Right ventricle myocardium inferior (tissue), 1 donor: Measurements from ENCODE around the gene HOXC5. TPM values are rescaled to one million over a fixed set of nuclear protein-coding genes. Genes with fewer than 3 reads are reported as not detected.

Source experiments
- ATAC-seq: fragments of 200-7000 bp; cut with Tn5 transposase; one replicate; pipeline ENCODE4 v1.9.1; 2020; ENCODE audit warnings: mild to moderate bottlenecking, moderate library complexity
- DNase-seq: peaks from one replicate; pipeline ENCODE4 v3.0.0; 2021; ENCODE audit errors: missing footprints
- intact Hi-C: fragments of 100-400 bp; cut with DNase I; formaldehyde crosslinking; loops from one replicate; pipeline ENCODE4 v1.11.0; 2022
- long read RNA-seq: library from polyadenylated mRNA; unstranded; transcript quantifications from one replicate; pipeline ENCODE4 v2.0.0, GENCODE V29; 2021
- total RNA-seq: library from RNA; stranded (reverse); fragmentation: NEBNext Ultra II Directional; extraction: Animal tissue kit (Norgen Biotek cat#: 25700); gene quantifications from one replicate; pipeline ENCODE4 v1.2.1, GENCODE V29; 2021
- donor health status: DM: no; HTN: yes; CAD: no; lungs with severe emphysema.

The HOXC5 gene
- total RNA-seq = not detected
- long read RNA-seq = 0 reads

- ATAC-seq = no peak
- DNase-seq = peak; percentile 73
- intact Hi-C loops = no loop called here
These were observed at the start of gene HOXC5 for GRCh38 chr12:54032627-54033100. Gene HOXC5 (plus strand): TSS chr12:54033050. CDS start chr12:54033123, 73 bp downstream.

GRCh38 chr12:53983568-53983949, 49.3 kb upstream of the HOXC5 start:
- DNase-seq (no peak), ATAC-seq (no peak)

GRCh38 chr12:53983950-53984572, 48.8 kb upstream of the HOXC5 start:
- intact Hi-C loops = no loop called here
- DNase-seq (no peak), ATAC-seq (no peak)

More at GRCh38 chr12:53983568-53983949, 49.3 kb upstream of the HOXC5 start:
- intact Hi-C loops = no loop called here

GRCh38 chr12:53984901-53985691, 47.8 kb upstream of the HOXC5 start, which contains the start of gene HOXC10:
Gene HOXC10 (plus strand): TSS chr12:53985146. CDS start chr12:53985260, 114 bp downstream.
- peak; percentile 88 for DNase-seq
- intact Hi-C loops = no loop called here
- ATAC-seq = no peak

- DNase-seq = no peak
- no peak for ATAC-seq
- intact Hi-C loops = no loop called here
These were observed 47.2 kb upstream of the HOXC5 start for GRCh38 chr12:53985692-53985993.

- DNase-seq = no peak
- no peak for ATAC-seq
These were observed 46.7 kb upstream of the HOXC5 start for GRCh38 chr12:53985994-53986685.

GRCh38 chr12:53986686-53987483, 46.0 kb upstream of the HOXC5 start:
- no peak for ATAC-seq
- intact Hi-C loops = no loop called here
- DNase-seq = no peak

More at GRCh38 chr12:53985994-53986685, 46.7 kb upstream of the HOXC5 start:
- intact Hi-C loops = no loop called here

GRCh38 chr12:53987787-53988230, 45.0 kb upstream of the HOXC5 start:
- intact Hi-C loops = no loop called here
- no peak for ATAC-seq
- DNase-seq = no peak

GRCh38 chr12:53988541-53989226, 44.2 kb upstream of the HOXC5 start:
- ATAC-seq = no peak
- intact Hi-C loops = no loop called here

GRCh38 chr12:53989227-53990113, 43.4 kb upstream of the HOXC5 start:
- ATAC-seq = no peak
- intact Hi-C loops = no loop called here
- DNase-seq = no peak

More at GRCh38 chr12:53988541-53989226, 44.2 kb upstream of the HOXC5 start:
- DNase-seq = no peak

- intact Hi-C loops = no loop called here
- ATAC-seq = no peak
- DNase-seq = no peak
These were observed 42.4 kb upstream of the HOXC5 start for GRCh38 chr12:53990311-53991076.

GRCh38 chr12:53991077-53991460, 41.8 kb upstream of the HOXC5 start:
- ATAC-seq = no peak
- intact Hi-C loops = no loop called here
- DNase-seq = no peak

- intact Hi-C loops = no loop called here
- DNase-seq (peak; percentile 21), ATAC-seq (no peak)
These were observed 40.4 kb upstream of the HOXC5 start for GRCh38 chr12:53992377-53992889.

GRCh38 chr12:53993162-53994008, 39.5 kb upstream of the HOXC5 start:
- no peak for ATAC-seq
- intact Hi-C loops = no loop called here
- peak; percentile 13 for DNase-seq

- intact Hi-C loops = no loop called here
- ATAC-seq (no peak), DNase-seq (peak; percentile 26)
These were observed 38.9 kb upstream of the HOXC5 start for GRCh38 chr12:53994009-53994263.
